ENCODE data around the gene RALGPS1.

The RALGPS1 gene

DNA sequence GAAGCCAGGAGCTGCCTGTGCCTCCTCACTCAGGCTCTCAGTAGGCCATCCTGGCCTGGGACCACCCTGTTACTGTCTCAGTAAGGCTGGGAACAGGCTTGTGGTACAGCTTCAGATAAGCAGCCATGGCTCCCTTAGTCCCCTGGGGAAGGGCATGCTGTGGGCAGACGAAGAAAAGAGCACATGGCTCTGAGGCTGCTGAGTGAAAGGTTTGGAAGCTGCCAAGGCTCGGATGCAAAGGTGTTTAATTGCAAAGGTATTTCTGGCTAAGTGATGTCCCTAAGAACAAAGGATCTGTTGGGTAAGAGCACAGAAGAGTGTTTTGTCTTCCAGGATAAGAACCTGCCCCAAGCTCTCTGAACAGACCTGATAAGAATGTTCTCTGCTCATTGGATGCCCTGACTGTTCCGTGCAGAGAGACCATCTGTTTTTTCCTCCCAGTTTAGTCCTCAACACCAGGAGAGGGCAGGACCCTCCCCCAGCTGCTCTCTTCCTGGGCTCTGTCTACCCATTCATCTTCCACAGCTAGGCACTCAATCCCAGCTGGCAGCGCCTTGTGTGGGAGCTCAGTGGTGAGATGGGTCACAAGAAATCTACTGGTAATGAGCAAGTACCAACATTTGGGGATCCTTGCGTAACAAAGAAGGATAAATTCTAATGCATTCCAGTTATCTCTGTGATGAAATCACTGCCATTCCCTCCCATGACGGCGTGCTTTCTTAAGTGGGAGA, 190.2 kb downstream of the RALGPS1 start:
- ChIA-PET POLR2A (no interaction called here), CTCF (interaction anchor here (0.6 to 1.1 kb wide), 3 partner anchors 10 to 378 kb away, joined by 3 to 7 read pairs (median 3); no protein-coding TSS in a partner anchor)
- Histone ChIP-seq H3K4me3 (ENCODE audit: low read depth, low read length) (no peak overlapping the region), H3K4me1 (ENCODE audit: control insufficient read depth, insufficient read depth, low read length) (no peaks in the 10 kb centered on the region), H3K27ac (ENCODE audit: extremely low read depth, low read depth, low read length) (no peak overlapping the region), H3K36me3 (ENCODE audit: control insufficient read depth in 2 of 2, insufficient read depth in 1 of 2, low read length in 2 of 2) (no peaks in the 10 kb centered on the region), H3K9me3 (ENCODE audit: control insufficient read depth, insufficient read depth, low read depth, low read length) (no peaks in the 10 kb centered on the region)
- TF ChIP-seq ZNF654 (tag by site-specific recombination; IDR thresholded peaks at IDR 0.05; ENCODE audit: low read depth), result no peak
- TF ChIP-seq ZBTB48 (tag by site-specific recombination; IDR thresholded peaks at IDR 0.05), result no peak
- no peak for TF ChIP-seq RBAK (tag by site-specific recombination; IDR thresholded peaks at IDR 0.05)
- TF ChIP-seq ZNF146 (tag by site-specific recombination; IDR thresholded peaks at IDR 0.05), result no peak
- TF ChIP-seq GFI1B (tag by site-specific recombination; IDR thresholded peaks at IDR 0.05), result no peak
- no peak for TF ChIP-seq ELK4 (IDR thresholded peaks at IDR 0.05; ENCODE audit: borderline replicate concordance, low read depth, low read length)
- TF ChIP-seq ZNF184 (tag by site-specific recombination; IDR thresholded peaks at IDR 0.05), result no peak
- no peak for TF ChIP-seq ZNF140 (tag by site-specific recombination; IDR thresholded peaks at IDR 0.05)
- TF ChIP-seq ZNF639 (tag by site-specific recombination; IDR thresholded peaks at IDR 0.05), result no peak
- TF ChIP-seq ZSCAN5A (tag by site-specific recombination; IDR thresholded peaks at IDR 0.05), result no peak
- TF ChIP-seq ZNF621 (tag by site-specific recombination; IDR thresholded peaks at IDR 0.05), result no peak
- TF ChIP-seq ZBTB8A (tag by site-specific recombination; IDR thresholded peaks at IDR 0.05), result no peak
- TF ChIP-seq ZNF362 (tag by site-specific recombination; IDR thresholded peaks at IDR 0.05), result no peak
- no peak for TF ChIP-seq ZNF48 (tag by site-specific recombination; IDR thresholded peaks at IDR 0.05)
- TF ChIP-seq SP2 (tag by site-specific recombination; IDR thresholded peaks at IDR 0.05), result no peak

- no peaks in the 10 kb centered on the region for H3K4me1 ChIP-seq (ENCODE audit: control insufficient read depth, insufficient read depth, low read length)
- H3K9me3 ChIP-seq (ENCODE audit: control insufficient read depth, insufficient read depth, low read depth, low read length), result no peaks in the 10 kb centered on the region
- H3K4me3 ChIP-seq (ENCODE audit: low read depth, low read length), result no peak overlapping the region
- no peak overlapping the region for H3K27ac ChIP-seq (ENCODE audit: extremely low read depth, low read depth, low read length)
- CTCF ChIA-PET, result interaction anchor here (0.7 kb wide), 1 partner anchor 473 kb away, joined by 3 read pairs; no protein-coding TSS in a partner anchor
- POLR2A ChIA-PET, result no interaction called here
- no peaks in the 10 kb centered on the region for H3K36me3 ChIP-seq (ENCODE audit: control insufficient read depth in 2 of 2, insufficient read depth in 1 of 2, low read length in 2 of 2)
- no peak for TF ChIP-seq ZNF701 (tag by site-specific recombination; IDR thresholded peaks at IDR 0.05)
- TF ChIP-seq GLI2 (tag by site-specific recombination; IDR thresholded peaks at IDR 0.05; ENCODE audit: borderline replicate concordance, low read depth), result no peak
- TF ChIP-seq PRDM1 (tag by site-specific recombination; IDR thresholded peaks at IDR 0.05), result no peak
- no peak for TF ChIP-seq ZNF214 (tag by site-specific recombination; IDR thresholded peaks at IDR 0.05; ENCODE audit: borderline replicate concordance)
- TF ChIP-seq ZBTB26 (tag by site-specific recombination; optimal IDR thresholded peaks at IDR 0.05), result no peak
- TF ChIP-seq ZBTB48 (tag by site-specific recombination; IDR thresholded peaks at IDR 0.05), result no peak
- TF ChIP-seq ZNF558 (tag by site-specific recombination; IDR thresholded peaks at IDR 0.05), result no peak
- TF ChIP-seq ZNF514 (tag by site-specific recombination; IDR thresholded peaks at IDR 0.05), result no peak
- no peak for TF ChIP-seq ZNF623 (tag by site-specific recombination; IDR thresholded peaks at IDR 0.05)
- TF ChIP-seq KLF8 (tag by site-specific recombination; IDR thresholded peaks at IDR 0.05), result no peak
- no peak for TF ChIP-seq ZNF423 (tag by site-specific recombination; IDR thresholded peaks at IDR 0.05)
- TF ChIP-seq ZNF114 (tag by site-specific recombination; IDR thresholded peaks at IDR 0.05), result no peak
- no peak for TF ChIP-seq TCF7L2 (IDR thresholded peaks at IDR 0.05; ENCODE audit: borderline replicate concordance, low read depth, low read length)
Observed at GRCh38 chr9:127105805-127106465, 191.4 kb downstream of the RALGPS1 start.
